HG03521 (cell line): Measurements from ENCODE around the gene OR13C5.
"Not testable (repeated sequence)": the region's sequence is repeated elsewhere in the genome, so short reads cannot be mapped to it uniquely, and the experiment has no call there.

ENCODE experiments used
- ATAC-seq: cut with Tn5 transposase; IDR thresholded peaks from one replicate; pipeline ENCODE4 v1.9.1; 2021; ENCODE audit warnings: mild to moderate bottlenecking, moderate library complexity; ENCODE audit not compliant: unreplicated experiment

OR13C5 gene

GRCh38 chr9:104599313-104599712, at the start of gene OR13C5:
Gene OR13C5, minus strand, starts transcription at chr9:104599413. Its CDS starts 0 bp downstream, at chr9:104599413.
- ATAC-seq, result not testable (repeated sequence)

- ATAC-seq, result no peak
Observed at GRCh38 chr9:104635456-104635855, 36.2 kb upstream of the OR13C5 start.

DNA sequence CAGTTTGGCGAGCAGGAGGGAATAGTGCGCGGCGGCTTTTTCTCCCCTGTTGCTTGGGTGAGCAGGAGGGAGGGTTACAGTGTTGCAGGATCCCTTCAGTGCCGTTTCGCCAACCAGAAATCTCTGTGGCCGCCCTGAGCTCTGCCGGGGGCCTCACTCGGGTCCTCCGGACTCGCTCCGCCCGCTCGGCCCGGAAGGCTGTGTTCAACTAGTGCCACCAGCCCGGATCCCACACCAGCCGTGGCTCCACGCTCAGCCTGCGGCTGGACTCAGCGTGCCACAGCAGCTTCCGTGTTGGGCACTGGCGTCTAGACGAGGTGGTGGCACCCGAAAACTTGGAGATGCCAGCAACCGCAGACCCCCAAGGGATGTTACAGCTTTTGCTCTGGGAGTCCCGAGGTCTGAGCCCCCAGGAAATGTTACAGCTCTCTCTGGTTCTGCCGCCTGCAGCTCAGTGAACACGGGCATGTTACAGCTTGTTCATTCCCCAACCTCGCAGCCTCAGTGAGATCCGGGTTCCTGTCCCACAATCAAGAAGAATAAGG, 34.8 kb upstream of the OR13C5 start:
- no peak for ATAC-seq

GRCh38 chr9:104625964-104626363, 26.8 kb upstream of the OR13C5 start:
- ATAC-seq, result not testable (repeated sequence)

DNA sequence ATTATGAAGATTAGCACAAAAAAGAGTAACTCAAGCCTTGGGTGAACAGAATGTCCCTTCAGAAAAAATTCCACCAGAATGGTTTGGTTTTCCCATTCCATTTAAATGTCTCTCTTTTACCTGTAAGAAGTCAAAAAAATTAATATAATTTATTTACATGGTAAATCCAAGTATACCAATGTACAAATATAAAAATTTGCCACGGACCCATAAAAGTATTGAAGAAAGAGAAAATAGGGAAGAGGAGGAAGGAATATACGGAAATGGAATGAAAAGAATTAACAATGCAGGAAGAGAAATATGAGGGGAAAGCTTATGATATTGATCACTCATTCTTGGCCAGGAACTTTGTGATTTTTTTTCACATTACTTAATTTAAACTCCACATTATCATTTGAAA, 18.9 kb upstream of the OR13C5 start, which contains the start of gene OR13C9:
Gene OR13C9, minus strand, starts transcription at position 101 of the 400 bp plus-strand sequence. Its CDS starts 0 bp downstream, at position 101.
- ATAC-seq, result no peak

GRCh38 chr9:104617418-104617817, 18.2 kb upstream of the OR13C5 start:
- no peak for ATAC-seq

DNA sequence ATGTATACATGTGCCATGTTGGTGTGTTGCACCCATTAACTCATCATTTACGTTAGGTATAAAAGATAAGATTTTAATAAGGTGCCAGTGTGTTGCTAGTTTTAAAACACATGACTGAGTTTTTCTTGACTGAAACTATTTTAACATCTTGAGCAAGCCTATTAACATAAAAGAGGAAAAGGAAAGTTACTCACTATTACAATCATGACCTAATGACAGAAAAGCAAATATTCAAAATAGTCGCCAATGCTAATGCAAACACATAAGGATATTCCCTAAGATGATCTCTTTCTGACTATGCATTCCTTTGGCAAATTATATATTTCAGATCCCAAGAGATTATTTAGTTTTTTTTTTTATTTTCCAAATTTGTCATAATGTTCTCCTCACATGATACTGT, 12.0 kb upstream of the OR13C5 start:
- ATAC-seq, result no peak

DNA sequence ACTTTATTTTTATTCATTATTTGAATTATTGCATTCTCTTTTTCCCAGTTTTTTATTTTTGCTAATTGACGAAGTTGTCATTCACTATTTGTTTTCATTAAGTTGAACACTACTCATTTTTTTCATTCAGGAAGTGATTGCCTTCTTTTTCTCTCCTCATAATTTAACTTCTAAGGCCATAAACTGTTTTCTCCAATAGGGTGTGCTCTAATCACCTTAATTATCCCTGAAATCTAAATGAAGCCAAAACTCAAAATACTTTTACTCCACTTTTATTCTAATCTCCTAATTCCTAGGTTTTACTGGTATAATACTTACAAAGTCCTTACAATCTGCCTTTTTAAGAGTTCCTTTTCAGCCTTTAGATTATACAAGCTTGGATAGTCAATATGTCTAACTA, 9.1 kb upstream of the OR13C5 start:
- ATAC-seq, result no peak

- ATAC-seq, result no peak
Observed at GRCh38 chr9:104606152-104606551, 6.9 kb upstream of the OR13C5 start.

DNA sequence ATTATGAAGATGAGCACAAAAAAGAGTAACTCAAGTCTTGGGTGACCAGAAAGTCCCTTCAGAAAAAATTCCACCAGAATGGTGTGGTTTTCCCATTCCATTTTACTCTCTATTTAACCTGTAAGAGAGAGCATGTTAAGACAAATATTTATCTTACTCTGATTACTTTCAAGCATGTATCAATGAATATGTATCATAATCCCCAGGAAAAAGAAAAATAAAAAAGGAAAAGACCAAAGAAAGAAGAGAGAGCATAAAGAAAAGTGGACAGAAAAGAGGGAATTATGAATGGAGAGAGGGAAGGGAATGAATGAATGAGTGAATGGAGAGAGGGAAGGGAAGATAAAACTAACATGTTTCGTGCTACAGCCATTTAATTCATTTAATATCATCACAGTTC, 6.3 kb upstream of the OR13C5 start, which contains the start of gene OR13C2:
Gene OR13C2, minus strand, starts transcription at position 101 of the 400 bp plus-strand sequence. Its CDS starts 0 bp downstream, at position 101.
- ATAC-seq, result not testable (repeated sequence)

- no peak for ATAC-seq
Observed at GRCh38 chr9:104604801-104605200, 5.6 kb upstream of the OR13C5 start.

DNA sequence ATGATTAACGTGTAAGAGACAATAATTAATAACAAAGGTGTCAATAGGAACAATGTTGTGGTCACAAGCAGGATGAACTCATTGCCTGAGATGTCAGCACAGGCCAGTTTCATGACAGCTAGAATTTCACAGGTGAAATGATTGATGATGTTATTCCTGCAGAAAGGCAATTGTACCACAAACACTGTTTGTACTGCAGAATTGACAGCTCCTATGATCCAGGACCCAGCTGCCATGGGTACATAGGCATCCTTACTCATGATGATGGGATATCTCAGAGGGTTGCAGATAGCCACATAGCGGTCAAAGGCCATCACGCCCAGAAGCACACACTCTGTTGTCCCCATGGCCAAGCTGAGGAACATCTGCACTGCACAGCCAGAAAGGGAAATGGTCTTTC, 464 bp downstream of the OR13C5 start:
- ATAC-seq, result not testable (repeated sequence)

DNA sequence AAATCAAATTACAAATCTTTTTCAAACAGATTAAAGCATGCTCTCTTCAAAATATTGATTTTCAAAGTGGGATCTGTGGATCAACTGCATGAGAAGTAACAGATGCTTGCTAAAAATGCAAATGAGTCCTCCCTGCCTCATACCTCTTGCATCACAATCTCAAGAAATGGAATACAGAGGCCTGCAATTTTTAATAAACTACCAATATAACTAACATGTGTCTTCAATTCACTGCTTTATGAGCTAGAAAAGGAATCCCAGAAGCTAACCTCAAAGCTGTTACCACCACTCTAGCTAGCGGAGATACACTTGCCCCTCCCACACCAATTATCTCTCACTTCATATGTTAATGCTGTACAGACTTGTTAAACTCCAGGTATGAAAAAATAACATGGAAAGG, 9.6 kb downstream of the OR13C5 start:
- no peak for ATAC-seq

- ATAC-seq, result no peak
Observed at GRCh38 chr9:104586496-104587180, 12.6 kb downstream of the OR13C5 start.

- ATAC-seq, result no peak
Observed at GRCh38 chr9:104580562-104580961, 18.7 kb downstream of the OR13C5 start.

DNA sequence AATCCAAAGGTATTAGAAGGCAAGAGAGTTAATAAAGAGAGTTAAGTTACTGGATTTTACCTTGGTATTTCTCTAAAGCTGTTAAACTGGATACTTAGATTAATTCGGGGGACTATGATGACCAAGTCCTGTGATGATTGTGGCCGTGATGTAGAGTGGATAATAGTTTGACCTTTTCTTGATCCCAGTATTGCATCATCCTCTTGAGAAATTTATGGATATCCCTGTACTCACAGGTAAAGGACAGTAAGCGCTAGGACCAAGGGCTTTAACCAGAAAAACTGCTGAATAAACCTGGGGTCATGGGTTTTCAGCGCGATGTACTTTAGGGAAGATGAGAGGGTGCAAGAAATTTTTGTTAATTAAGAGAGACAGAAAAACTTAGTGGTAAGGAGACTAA, 21.9 kb downstream of the OR13C5 start:
- no peak for ATAC-seq

DNA sequence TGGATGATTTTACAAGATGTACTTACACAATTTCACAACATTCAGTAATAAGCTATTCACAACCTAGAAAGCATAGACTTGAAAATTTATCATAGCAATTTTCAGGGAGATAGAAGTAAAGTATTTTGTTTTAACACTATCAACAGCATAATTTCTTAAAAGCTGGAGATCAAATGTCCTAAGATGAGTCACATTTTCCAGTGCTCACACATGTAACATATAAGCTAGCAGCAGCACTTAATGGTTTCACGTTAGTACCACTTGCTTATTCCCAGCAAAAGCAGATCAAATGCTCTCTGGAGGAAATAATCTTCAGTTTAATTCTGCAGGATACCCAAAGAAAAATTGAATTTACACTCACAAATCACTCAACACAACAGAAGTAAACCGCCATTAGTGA, 23.8 kb downstream of the OR13C5 start:
- no peak for ATAC-seq

GRCh38 chr9:104572612-104573011, 26.6 kb downstream of the OR13C5 start:
- no peak for ATAC-seq

DNA sequence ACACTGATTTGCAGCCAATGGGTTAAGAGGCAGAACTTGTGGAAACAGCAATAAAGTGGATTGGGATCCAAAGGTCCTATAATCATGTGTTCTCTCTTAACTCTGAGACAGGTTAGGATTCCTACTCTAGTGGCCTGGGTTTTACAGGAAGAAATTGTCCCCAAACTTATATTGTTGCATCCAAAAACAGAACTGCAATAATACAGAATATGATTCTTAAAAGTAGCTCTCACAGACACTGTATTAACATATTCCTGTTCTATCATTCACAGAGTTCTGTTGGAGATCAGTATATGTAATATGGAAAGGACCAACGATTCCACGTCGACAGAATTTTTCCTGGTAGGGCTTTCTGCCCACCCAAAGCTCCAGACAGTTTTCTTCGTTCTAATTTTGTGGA, 30.3 kb downstream of the OR13C5 start, which contains the start of gene OR13C8:
Gene OR13C8, plus strand, starts transcription at position 301 of the 400 bp plus-strand sequence. Its CDS starts 0 bp downstream, at position 301.
- no peak for ATAC-seq

GRCh38 chr9:104564358-104564757, 34.9 kb downstream of the OR13C5 start:
- no peak for ATAC-seq

DNA sequence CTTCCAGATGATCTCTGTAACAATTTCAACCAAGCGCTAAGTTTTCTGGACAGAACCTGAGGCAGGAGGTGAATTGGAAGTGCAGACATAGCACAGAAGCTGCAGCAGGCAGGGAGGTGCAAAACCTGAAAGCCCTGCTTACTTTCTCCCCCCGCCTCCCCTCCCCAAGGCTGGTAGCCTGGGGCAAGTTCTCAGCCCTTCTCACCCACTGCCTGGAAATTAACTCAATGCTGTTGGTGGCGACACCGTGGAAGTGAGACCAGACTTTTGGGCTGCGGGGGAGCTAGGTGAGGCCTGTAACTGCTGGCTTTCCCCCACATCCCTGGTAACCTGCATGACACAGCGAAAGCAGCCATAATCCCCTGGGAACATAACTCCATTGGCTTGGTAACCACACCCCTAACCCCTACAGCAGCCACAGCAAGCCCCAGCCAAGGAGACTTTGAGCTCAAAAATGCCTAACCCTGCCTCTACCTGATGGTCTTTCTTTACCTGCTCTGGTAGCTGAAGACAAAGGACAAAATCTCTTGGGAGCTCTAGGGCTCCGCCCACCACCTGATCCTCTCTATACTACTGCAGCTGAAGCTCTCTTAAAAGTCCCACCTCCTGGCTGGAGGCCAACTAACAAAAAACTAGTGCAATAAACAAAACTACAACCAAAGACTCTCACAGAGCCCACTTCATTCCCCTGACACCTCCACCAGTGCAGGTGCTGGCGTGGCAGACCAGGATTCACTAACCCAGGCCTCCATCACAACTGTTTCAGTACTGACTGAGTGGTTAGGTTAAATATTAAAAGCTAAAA, 42.2 kb downstream of the OR13C5 start:
- no peak for ATAC-seq

DNA sequence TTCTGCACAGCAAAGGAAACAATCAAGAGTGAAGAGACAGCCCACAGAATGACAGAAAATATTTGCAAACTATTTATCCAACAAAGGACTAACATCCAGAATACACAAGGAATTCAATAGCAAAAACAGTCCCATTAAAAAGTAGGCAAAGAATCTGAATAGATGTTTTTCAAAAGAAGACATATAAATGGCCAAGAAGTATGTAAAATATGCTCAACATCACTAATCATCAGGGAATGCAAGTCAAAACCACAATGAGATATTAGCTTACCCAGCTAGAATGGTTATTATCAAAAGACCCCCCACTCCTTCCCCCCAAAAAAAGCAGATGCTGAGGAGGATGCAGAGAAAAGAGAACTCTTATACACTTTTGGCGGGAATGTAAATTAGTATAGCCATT, 43.7 kb downstream of the OR13C5 start:
- no peak for ATAC-seq
